Cardiac muscle cell (in vitro differentiated cells and primary cell): ENCODE measurements around the gene RNASE7. TPM values are rescaled to one million over a fixed set of nuclear protein-coding genes. Genes with fewer than 3 reads are reported as not detected.

Experiments
- DNase-seq, 2 donors: peaks; one replicate each; pipeline versions ENCODE4 v3.0.0 to v3.0.0-alpha.2; 2010 to 2017; ENCODE audit warnings: low read depth in 1 of 2, low spot score in 1 of 2
- H3K27ac ChIP-seq: fragments of 200-600 bp; sonication (generic); 2 replicates; pipeline ENCODE4 v1.5.1; 2016
- H3K27me3 ChIP-seq: fragments of 200-600 bp; sonication (generic); 2 replicates; pipeline ENCODE4 v1.6.0; 2016; ENCODE audit warnings: control low read depth
- H3K36me3 ChIP-seq: fragments of 200-600 bp; sonication (generic); 2 replicates; pipeline ENCODE4 v1.5.1; 2016; ENCODE audit warnings: control low read depth
- H3K4me1 ChIP-seq: fragments of 200-600 bp; sonication (generic); 2 replicates; pipeline ENCODE4 v1.8.1; 2017; ENCODE audit warnings: low read depth, mild to moderate bottlenecking, mixed run types
- H3K4me3 ChIP-seq: fragments of 200-600 bp; sonication (generic); 2 replicates; pipeline ENCODE4 v1.5.1; 2016; ENCODE audit warnings: mild to moderate bottlenecking
- H3K9me3 ChIP-seq: fragments of 200-600 bp; sonication (generic); 2 replicates; pipeline ENCODE4 v1.5.1; 2017; ENCODE audit warnings: low read depth, mild to moderate bottlenecking, control low read depth
- CTCF ChIP-seq: IDR thresholded peaks from 2 replicates; pipeline ENCODE4 v1.5.1; 2012; ENCODE audit warnings: low read depth, mild to moderate bottlenecking, low read length
- polyA plus RNA-seq: library from polyadenylated mRNA; unstranded; fragments of >200 nt; fragmentation: Nextera tagmentation; extraction: Ambion mirVana; gene quantifications from 2 replicates; pipeline ENCODE4 v1.2.1, GENCODE V29; 2016
- total RNA-seq: library from RNA; depleted of rRNA; stranded (reverse); fragments of >200 nt; gene quantifications from 2 replicates; pipeline ENCODE4 v1.2.3, GENCODE V29; 2016

The RNASE7 gene
- total and polyA plus RNA-seq, 2 experiments from 2014 or later: not detected

- peaks cover 8% of the 10 kb centered on the region for H3K4me1 ChIP-seq
- TF ChIP-seq CTCF: peak; percentile 68
- peak; percentile 63 to 89 for DNase-seq
- H3K9me3 ChIP-seq: no peaks in the 10 kb centered on the region
- H3K27me3 ChIP-seq: no peaks in the 10 kb centered on the region
- peak overlapping the region; percentile 85 for H3K4me3 ChIP-seq
- H3K36me3 ChIP-seq: no peaks in the 10 kb centered on the region
- H3K27ac ChIP-seq: no peak overlapping the region
These were observed 26.6 kb downstream of the RNASE7 start for GRCh38 chr14:21068521-21069387.

GRCh38 chr14:21069388-21070082 is 27.4 kb downstream of the RNASE7 start:
- TF ChIP-seq CTCF: no peak
- Histone ChIP-seq H3K4me1 (peaks cover 8% of the 10 kb centered on the region), H3K27me3 (no peaks in the 10 kb centered on the region), H3K27ac (peak overlapping the region; percentile 77), H3K36me3 (no peaks in the 10 kb centered on the region), H3K4me3 (peak overlapping the region; percentile 85), H3K9me3 (no peaks in the 10 kb centered on the region)
- DNase-seq: peak in 1 of 2 donors; percentile 71

GRCh38 chr14:21070083-21070609 is 28.0 kb downstream of the RNASE7 start, which contains the start of gene ARHGEF40:
ARHGEF40 (plus strand) TSS chr14:21070304; CDS start chr14:21070397, 93 bp downstream.
- TF ChIP-seq CTCF: no peak
- no peaks in the 10 kb centered on the region for H3K9me3 ChIP-seq
- H3K4me1 ChIP-seq: peaks cover 8% of the 10 kb centered on the region
- no peaks in the 10 kb centered on the region for H3K27me3 ChIP-seq
- peak; percentile 66 to 88 for DNase-seq
- peak within 1 kb of the TSS; percentile 77 for H3K27ac ChIP-seq
- peak within 1 kb of the TSS; percentile 85 for H3K4me3 ChIP-seq
- no peaks in the 10 kb centered on the region for H3K36me3 ChIP-seq

- TF ChIP-seq CTCF: no peak
- DNase-seq: peak; percentile 60 to 75
- peak overlapping the region; percentile 85 for H3K4me3 ChIP-seq
These were observed 28.6 kb downstream of the RNASE7 start for GRCh38 chr14:21070610-21071224.

More at GRCh38 chr14:21070610-21071224, 28.6 kb downstream of the RNASE7 start:
- peaks cover 3% of the 10 kb centered on the region for H3K36me3 ChIP-seq
- H3K27ac ChIP-seq: peak overlapping the region; percentile 77
- H3K9me3 ChIP-seq: no peaks in the 10 kb centered on the region
- no peaks in the 10 kb centered on the region for H3K27me3 ChIP-seq
- H3K4me1 ChIP-seq: peaks cover 8% of the 10 kb centered on the region
